ENCODE results near the gene MAB21L3. TPM values are rescaled to one million over a fixed set of nuclear protein-coding genes. Genes with fewer than 3 reads are reported as not detected.

MAB21L3 gene
- total RNA-seq, 2 experiments from 2014 or later, result not detected

DNA sequence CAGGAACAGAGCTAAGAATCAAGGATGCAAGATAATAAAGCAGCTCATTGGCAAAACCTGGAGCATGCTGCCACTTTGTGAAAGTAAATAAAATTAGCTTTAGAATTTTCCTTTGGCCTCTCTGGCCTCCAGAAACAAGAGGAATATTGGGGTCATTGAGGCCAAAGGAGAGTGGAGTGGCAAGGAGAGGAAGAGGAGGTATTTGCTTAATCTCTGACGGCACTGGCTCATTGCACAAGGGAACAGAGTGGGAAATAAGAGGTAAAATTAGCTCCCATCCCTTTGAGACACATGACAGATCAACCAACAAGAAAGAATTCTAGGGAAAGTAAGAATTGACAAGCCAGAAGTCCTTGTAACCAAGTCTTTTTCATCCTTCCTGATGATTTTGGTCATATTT, 48.4 kb downstream of the MAB21L3 start:
- ChIA-PET CTCF (interaction anchor here (0.9 to 3.9 kb wide), 4 partner anchors 9 to 339 kb away, joined by 3 to 14 read pairs (median 6); no protein-coding TSS in a partner anchor), POLR2A (no interaction called here)
- no peak overlapping the region for H3K27ac Mint-ChIP-seq
- H3K4me3 Mint-ChIP-seq, result no peak overlapping the region
- no peaks in the 10 kb centered on the region for H3K4me1 Mint-ChIP-seq (ENCODE audit: low read depth)
- DNase-seq (no peak), ATAC-seq (no peak)
- peaks cover 21% of the 10 kb centered on the region for H3K27me3 Mint-ChIP-seq (ENCODE audit: low read depth)
- no peaks in the 10 kb centered on the region for H3K36me3 Mint-ChIP-seq (ENCODE audit: low read depth)
- H3K9me3 Mint-ChIP-seq (ENCODE audit: insufficient read depth), result peaks cover 5% of the 10 kb centered on the region

DNA sequence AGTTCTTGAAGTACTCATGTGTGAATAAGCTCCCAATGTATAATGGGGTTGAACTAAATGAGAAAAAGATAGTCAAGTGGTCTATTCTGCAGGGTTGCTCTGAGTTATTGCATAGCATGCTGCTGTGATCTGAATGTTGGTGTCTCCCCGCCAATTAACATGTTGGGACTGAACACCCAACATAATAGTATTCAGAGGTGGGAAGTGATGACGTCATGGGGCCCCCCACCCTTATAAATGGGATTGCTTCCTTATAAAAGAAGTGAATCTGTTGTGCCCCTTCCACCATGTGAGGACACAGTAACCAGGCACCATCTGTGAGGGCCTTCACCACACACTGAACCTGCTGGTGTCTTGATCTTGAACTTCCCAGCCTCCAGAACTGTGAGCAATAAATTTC, 50.2 kb downstream of the MAB21L3 start:
- DNase-seq, result no peak
- ChIA-PET POLR2A (no interaction called here), CTCF (interaction anchor here (1.7 to 3.9 kb wide), 3 partner anchors 11 to 324 kb away, joined by 6 to 14 read pairs (median 6); no protein-coding TSS in a partner anchor)

DNA sequence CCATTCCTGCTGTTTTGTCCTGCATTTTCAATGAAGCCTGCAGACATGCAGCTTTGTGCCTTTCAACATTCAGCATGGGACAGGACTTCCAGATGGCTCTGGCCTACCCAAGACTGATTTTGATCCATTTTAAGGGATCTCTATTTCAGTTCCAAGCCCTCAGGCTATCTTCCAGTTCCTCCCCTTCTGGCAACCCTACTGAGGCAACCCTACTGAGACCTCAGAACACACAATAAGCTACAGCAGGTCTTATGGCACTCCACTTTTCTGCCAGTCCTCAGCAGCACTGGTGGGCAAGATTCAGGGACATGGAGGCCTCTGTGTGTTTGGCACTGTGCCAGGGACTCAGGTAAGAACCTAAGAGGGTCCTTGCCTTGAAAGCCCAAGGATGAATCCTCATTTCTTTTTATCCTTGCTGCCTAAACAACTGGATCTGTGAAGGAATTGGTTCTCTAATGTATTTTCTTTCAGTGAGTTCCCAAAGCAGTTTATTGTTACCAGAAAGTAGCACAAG, 50.7 kb downstream of the MAB21L3 start:
- ChIA-PET CTCF (interaction anchor here (1.7 to 3.9 kb wide), 3 partner anchors 11 to 324 kb away, joined by 6 to 14 read pairs (median 6); no protein-coding TSS in a partner anchor), POLR2A (no interaction called here)
- H3K4me3 Mint-ChIP-seq, result no peak overlapping the region
- no peaks in the 10 kb centered on the region for H3K36me3 Mint-ChIP-seq (ENCODE audit: low read depth)
- peaks cover 9% of the 10 kb centered on the region for H3K27me3 Mint-ChIP-seq (ENCODE audit: low read depth)
- no peak overlapping the region for H3K27ac Mint-ChIP-seq
- DNase-seq, result no peak
- peaks cover 5% of the 10 kb centered on the region for H3K9me3 Mint-ChIP-seq (ENCODE audit: insufficient read depth)
- H3K4me1 Mint-ChIP-seq (ENCODE audit: low read depth), result no peaks in the 10 kb centered on the region
- no peak for ATAC-seq

More for the DNA sequence above, 50.2 kb downstream of the MAB21L3 start:
- no peaks in the 10 kb centered on the region for H3K36me3 Mint-ChIP-seq (ENCODE audit: low read depth)
- peaks cover 5% of the 10 kb centered on the region for H3K9me3 Mint-ChIP-seq (ENCODE audit: insufficient read depth)
- no peak overlapping the region for H3K4me3 Mint-ChIP-seq
- no peak overlapping the region for H3K27ac Mint-ChIP-seq
- H3K27me3 Mint-ChIP-seq (ENCODE audit: low read depth), result peaks cover 12% of the 10 kb centered on the region
- ATAC-seq, result no peak
- no peaks in the 10 kb centered on the region for H3K4me1 Mint-ChIP-seq (ENCODE audit: low read depth)

DNA sequence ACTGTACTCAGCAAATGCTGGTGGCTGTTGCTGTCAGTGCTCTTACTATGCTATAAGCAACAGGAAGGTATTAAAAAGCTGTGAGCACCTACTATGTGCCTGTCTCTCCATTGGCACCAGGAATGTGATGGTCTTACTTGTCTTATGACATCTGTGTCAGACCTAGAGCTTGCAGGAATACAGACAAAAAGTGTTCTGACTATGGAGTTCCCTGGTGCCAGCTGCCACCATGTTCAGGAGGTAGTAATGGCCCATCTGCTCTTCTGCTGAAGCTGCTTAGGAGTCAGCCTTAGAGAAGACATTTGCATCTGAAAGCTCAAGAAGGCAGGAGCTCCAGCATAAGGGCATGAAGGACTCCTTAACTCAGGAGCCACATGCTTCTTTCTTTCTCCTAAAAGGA, 52.3 kb downstream of the MAB21L3 start:
- Mint-ChIP-seq H3K9me3 (ENCODE audit: insufficient read depth) (peaks cover 3% of the 10 kb centered on the region), H3K4me3 (no peak overlapping the region), H3K36me3 (ENCODE audit: low read depth) (no peaks in the 10 kb centered on the region), H3K27ac (no peak overlapping the region), H3K27me3 (ENCODE audit: low read depth) (peaks cover 10% of the 10 kb centered on the region), H3K4me1 (ENCODE audit: low read depth) (peaks cover 9% of the 10 kb centered on the region)
- ATAC-seq, result no peak
- ChIA-PET CTCF (interaction anchor here (0.6 to 1.4 kb wide), 5 partner anchors 11 to 433 kb away, joined by 3 to 7 read pairs (median 3); no protein-coding TSS in a partner anchor), POLR2A (no interaction called here)
- DNase-seq, result no peak

DNA sequence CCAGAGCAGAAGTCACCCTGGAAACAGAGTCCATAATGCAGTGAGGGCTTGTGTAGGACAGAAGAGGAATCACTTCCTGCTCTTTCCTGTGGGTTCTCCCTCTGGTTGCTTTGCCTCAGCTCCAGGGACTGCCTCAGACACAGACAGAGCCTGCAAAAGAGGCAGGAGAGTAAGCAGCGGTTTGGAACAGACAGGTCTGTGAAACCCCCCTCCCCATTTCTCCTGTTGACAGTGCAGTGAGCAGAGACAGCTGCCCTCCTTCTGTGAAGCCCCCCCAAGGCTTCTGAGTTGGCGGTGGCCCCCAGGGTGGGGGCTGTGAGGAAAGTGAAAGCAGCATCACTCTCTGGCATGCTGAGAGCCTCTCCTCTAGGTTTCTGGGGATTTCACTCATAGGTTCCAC, 53.0 kb downstream of the MAB21L3 start:
- no peaks in the 10 kb centered on the region for H3K36me3 Mint-ChIP-seq (ENCODE audit: low read depth)
- ATAC-seq, result no peak
- DNase-seq, result no peak
- H3K4me3 Mint-ChIP-seq, result no peak overlapping the region
- CTCF ChIA-PET, result interaction anchor here (0.8 to 1.4 kb wide), 4 partner anchors 12 to 335 kb away, joined by 3 to 7 read pairs (median 4); no protein-coding TSS in a partner anchor
- H3K27ac Mint-ChIP-seq, result no peak overlapping the region
- H3K9me3 Mint-ChIP-seq (ENCODE audit: insufficient read depth), result no peaks in the 10 kb centered on the region
- peaks cover 8% of the 10 kb centered on the region for H3K27me3 Mint-ChIP-seq (ENCODE audit: low read depth)
- POLR2A ChIA-PET, result no interaction called here
- H3K4me1 Mint-ChIP-seq (ENCODE audit: low read depth), result peaks cover 15% of the 10 kb centered on the region

DNA sequence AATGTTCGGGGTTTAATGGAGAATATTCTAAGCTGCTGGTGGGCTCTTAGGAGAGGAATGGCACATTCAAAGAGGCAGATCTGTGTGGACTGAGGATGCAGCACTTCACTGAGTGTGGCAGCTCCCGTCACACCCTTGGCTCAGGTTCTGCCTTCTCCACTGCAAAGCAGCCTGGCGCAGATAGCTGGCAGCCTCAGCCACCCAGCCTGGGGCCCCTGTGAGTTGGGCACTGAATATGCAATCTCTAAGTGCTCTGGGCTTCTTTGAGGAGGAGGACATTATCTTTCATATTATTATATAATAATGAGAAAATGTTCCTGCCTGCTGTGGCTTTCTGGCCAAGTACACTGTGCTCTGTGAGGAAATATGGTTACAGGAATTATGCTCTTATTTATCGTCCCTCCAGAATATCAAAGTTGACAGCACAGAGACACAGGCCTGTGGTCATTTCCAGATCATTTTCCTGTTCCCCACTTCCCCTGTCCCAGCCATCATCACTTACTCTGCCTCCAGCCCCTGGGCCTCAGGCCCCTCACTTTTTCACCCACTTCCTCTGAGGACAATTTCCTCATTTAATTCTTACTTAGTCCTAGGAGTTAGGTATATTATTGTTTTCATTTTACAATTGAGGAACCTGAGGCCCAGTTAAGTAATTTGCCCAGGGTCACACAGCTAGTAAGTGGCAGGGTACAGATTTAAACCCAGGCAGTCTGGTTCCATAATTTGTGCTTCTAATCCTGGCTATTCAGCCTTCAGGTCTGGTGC, 53.6 kb downstream of the MAB21L3 start:
- Mint-ChIP-seq H3K36me3 (ENCODE audit: low read depth) (no peaks in the 10 kb centered on the region), H3K4me3 (no peak overlapping the region), H3K27me3 (ENCODE audit: low read depth) (peaks cover 8% of the 10 kb centered on the region), H3K4me1 (ENCODE audit: low read depth) (peaks cover 16% of the 10 kb centered on the region), H3K27ac (no peak overlapping the region), H3K9me3 (ENCODE audit: insufficient read depth) (no peaks in the 10 kb centered on the region)
- POLR2A ChIA-PET, result interaction anchor here (1.0 kb wide), 1 partner anchor 26 kb away, joined by 4 read pairs; no protein-coding TSS in a partner anchor
- no peak for ATAC-seq
- no peak for DNase-seq
- CTCF ChIA-PET, result interaction anchor here (1.4 to 3.1 kb wide), 4 partner anchors 13 to 334 kb away, joined by 4 to 30 read pairs (median 12); no protein-coding TSS in a partner anchor

DNA sequence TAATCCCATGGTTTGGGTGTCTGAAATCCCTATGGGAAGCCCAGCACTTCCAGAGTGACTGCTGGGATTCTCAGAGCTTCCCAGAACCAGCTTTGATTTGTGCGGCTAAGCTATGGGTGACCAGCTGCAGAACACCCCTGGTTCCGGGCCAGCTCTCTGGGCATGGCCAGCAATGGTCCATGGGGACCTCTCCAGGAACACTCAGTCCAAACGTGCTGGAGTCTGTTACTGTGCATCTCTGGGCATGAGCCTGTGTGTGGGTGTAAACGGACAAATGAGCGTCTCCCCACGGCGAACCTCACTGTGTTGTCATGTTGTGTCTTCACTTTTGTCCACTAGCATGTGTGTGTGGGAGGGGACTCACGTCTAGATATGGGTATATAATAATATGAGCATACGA, 54.4 kb downstream of the MAB21L3 start:
- ATAC-seq (no peak), DNase-seq (no peak)
- CTCF ChIA-PET, result interaction anchor here (0.6 to 3.1 kb wide), 7 partner anchors 9 to 333 kb away, joined by 3 to 30 read pairs (median 5); no protein-coding TSS in a partner anchor
- no peaks in the 10 kb centered on the region for H3K36me3 Mint-ChIP-seq (ENCODE audit: low read depth)
- no peak overlapping the region for H3K4me3 Mint-ChIP-seq
- H3K9me3 Mint-ChIP-seq (ENCODE audit: insufficient read depth), result no peaks in the 10 kb centered on the region
- H3K4me1 Mint-ChIP-seq (ENCODE audit: low read depth), result peaks cover 16% of the 10 kb centered on the region
- POLR2A ChIA-PET, result interaction anchor here (1.0 kb wide), 1 partner anchor 27 kb away, joined by 4 read pairs; no protein-coding TSS in a partner anchor
- peaks cover 8% of the 10 kb centered on the region for H3K27me3 Mint-ChIP-seq (ENCODE audit: low read depth)
- H3K27ac Mint-ChIP-seq, result no peak overlapping the region

DNA sequence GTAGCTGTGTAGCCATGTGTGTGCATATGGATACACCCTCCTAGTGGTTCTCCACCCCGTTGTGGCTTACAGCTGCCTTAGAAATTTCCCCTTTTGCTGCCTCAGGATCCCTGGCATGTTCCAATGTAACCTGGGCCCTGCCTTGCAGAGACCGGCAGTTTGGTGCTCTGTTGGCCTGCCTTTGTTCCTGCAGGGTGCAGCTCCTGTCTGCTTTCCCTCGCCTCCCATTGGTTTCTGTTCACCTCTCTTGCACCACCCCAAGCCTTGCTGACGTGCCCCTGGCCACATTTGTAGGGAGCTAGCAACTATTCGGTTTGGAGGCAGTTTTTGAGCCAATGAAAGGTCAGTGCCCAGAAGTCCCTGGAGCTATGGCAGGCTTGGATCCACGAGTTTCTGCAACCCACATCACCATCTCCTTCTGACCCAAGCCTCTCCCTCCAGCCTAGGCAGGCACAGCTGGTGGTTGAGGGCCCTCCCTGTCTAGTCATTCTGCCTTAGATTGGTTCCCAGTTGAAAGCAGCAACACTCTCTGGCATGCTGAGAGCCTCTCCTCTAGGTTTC, 54.9 kb downstream of the MAB21L3 start:
- Mint-ChIP-seq H3K27me3 (ENCODE audit: low read depth) (peaks cover 8% of the 10 kb centered on the region), H3K36me3 (ENCODE audit: low read depth) (no peaks in the 10 kb centered on the region), H3K27ac (no peak overlapping the region), H3K4me1 (ENCODE audit: low read depth) (peaks cover 16% of the 10 kb centered on the region), H3K4me3 (no peak overlapping the region), H3K9me3 (ENCODE audit: insufficient read depth) (no peaks in the 10 kb centered on the region)
- POLR2A ChIA-PET, result interaction anchor here (1.0 kb wide), 1 partner anchor 27 kb away, joined by 4 read pairs; no protein-coding TSS in a partner anchor
- DNase-seq, result no peak
- no peak for ATAC-seq
- CTCF ChIA-PET, result interaction anchor here (0.6 to 3.1 kb wide), 10 partner anchors 9 to 333 kb away, joined by 3 to 30 read pairs (median 4); no protein-coding TSS in a partner anchor

DNA sequence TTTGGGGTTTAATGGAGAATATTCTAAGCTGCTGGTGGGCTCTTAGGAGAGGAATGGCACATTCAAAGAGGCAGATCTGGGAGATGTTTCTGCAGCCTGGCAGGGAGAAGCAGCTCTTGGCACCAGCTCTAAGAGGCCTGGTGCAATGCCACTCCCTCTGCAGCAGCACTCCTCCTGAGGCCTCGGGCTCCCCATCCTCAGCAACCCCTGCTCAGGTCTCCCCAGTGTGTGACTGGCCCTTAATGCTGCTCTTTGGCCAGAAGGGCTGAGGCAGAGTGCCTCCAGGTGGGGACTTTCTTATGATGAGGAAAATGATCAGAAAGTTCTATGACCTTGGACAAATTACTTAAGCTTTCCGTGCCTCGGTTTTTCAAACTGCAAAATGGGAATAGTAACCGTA, 55.5 kb downstream of the MAB21L3 start:
- CTCF ChIA-PET, result interaction anchor here (0.8 to 3.1 kb wide), 9 partner anchors 10 to 332 kb away, joined by 3 to 30 read pairs (median 4); no protein-coding TSS in a partner anchor
- Mint-ChIP-seq H3K9me3 (ENCODE audit: insufficient read depth) (no peaks in the 10 kb centered on the region), H3K27me3 (ENCODE audit: low read depth) (peaks cover 8% of the 10 kb centered on the region), H3K4me3 (no peak overlapping the region), H3K4me1 (ENCODE audit: low read depth) (peaks cover 16% of the 10 kb centered on the region), H3K36me3 (ENCODE audit: low read depth) (no peaks in the 10 kb centered on the region), H3K27ac (no peak overlapping the region)
- ATAC-seq (no peak), DNase-seq (no peak)
- POLR2A ChIA-PET, result no interaction called here

DNA sequence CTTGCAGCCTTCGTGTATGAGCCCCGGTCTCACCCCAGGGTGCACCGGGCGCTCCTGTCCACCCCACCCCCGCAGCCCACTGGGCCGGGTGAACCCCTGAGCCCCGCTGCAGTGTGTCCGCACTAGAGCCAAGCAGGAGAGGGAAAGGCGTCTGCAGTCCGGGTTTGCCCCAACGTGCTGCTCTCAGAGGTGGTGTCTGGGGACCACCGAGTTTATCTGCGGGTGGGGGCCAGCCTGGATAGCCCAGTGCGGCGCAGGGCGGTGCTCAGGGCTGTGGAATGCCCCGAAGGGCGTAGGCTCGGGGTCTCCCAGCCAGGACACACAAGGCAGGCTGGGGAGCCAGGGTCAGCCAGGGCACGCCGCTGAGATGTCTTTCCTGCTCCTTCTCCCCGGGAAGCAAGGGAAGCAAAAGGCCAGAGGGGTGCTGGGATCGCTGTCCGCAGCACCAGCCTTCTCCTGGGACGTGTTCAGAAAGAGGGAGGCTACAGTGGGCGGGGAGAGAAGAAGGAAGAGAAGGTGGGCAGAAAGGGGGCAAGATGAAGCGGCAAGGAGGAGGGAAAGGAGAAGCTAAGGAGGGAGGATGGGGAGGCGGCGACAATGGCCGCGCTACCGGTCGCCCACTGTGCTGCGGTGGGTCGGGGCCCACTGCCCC, 56.6 kb downstream of the MAB21L3 start:
- ChIA-PET POLR2A (no interaction called here), CTCF (interaction anchor here (0.6 to 3.2 kb wide), 10 partner anchors 12 to 318 kb away, joined by 3 to 18 read pairs (median 6); no protein-coding TSS in a partner anchor)
- Mint-ChIP-seq H3K9me3 (ENCODE audit: insufficient read depth) (no peaks in the 10 kb centered on the region), H3K4me1 (ENCODE audit: low read depth) (peaks cover 16% of the 10 kb centered on the region), H3K4me3 (peak overlapping the region; percentile 71), H3K27ac (peak overlapping the region; percentile 85), H3K36me3 (ENCODE audit: low read depth) (no peaks in the 10 kb centered on the region), H3K27me3 (ENCODE audit: low read depth) (peaks cover 11% of the 10 kb centered on the region)
- ATAC-seq (no peak), DNase-seq (no peak)

DNA sequence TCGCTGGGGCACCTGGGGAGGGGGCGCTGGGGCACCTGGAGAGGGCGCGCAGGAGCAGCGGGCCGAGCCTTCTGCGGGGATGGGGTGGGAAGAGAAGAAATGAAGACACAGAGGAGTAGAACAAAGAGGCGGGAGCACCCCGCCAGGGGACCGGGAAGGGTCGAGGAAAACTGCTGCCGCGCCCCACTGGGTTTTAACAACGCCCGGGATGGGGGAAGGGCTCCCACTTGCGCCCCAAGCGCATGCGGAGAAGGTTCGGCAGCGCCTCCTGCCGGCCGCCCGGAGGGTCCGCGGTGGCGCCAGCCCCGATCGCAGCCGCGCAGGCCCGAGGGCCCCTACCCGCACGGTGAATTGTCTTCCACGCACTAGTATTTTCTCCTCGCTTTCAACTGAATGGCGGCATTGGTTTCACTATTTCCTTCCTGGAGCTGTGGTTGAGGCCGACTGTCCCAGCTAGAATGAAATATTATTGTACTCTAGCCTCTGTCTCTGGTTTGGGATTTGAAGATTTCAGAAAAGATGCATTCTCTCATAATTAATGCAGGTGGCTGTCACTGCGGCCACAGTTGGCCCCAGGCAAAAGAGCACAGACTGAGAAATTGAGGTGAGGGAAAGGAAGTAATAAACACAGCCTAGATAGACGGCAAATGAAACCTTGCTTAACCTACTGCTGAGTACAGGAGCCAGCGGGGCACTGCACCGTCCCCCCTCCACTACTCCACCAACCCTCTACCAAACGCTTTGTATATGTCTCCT, 57.3 kb downstream of the MAB21L3 start:
- H3K27ac Mint-ChIP-seq, result peak overlapping the region; percentile 85
- ChIA-PET CTCF (interaction anchor here (0.5 to 3.2 kb wide), 17 partner anchors 9 to 317 kb away, joined by 3 to 18 read pairs (median 4); no protein-coding TSS in a partner anchor), POLR2A (interaction anchor here (0.6 kb wide), 1 partner anchor 65 kb away, joined by 3 read pairs; no protein-coding TSS in a partner anchor)
- peak overlapping the region; percentile 71 for H3K4me3 Mint-ChIP-seq
- ATAC-seq, result peak; percentile 98
- peaks cover 7% of the 10 kb centered on the region for H3K27me3 Mint-ChIP-seq (ENCODE audit: low read depth)
- H3K36me3 Mint-ChIP-seq (ENCODE audit: low read depth), result no peaks in the 10 kb centered on the region
- no peaks in the 10 kb centered on the region for H3K9me3 Mint-ChIP-seq (ENCODE audit: insufficient read depth)
- H3K4me1 Mint-ChIP-seq (ENCODE audit: low read depth), result peaks cover 16% of the 10 kb centered on the region
- peak; percentile 86 for DNase-seq
